Panc1 (cell line): Measurements from ENCODE around the gene SH3PXD2A. TPM values are rescaled to one million over a fixed set of nuclear protein-coding genes. Genes with fewer than 3 reads are reported as not detected.
A peak's percentile ranks its signal among the peaks of the same experiment; 100 is the strongest.

Experiments
- ATAC-seq: fragments of 200-7000 bp; cut with Tn5 transposase; 2 replicates; pipeline ENCODE4 v1.9.1; 2020; ENCODE audit warnings: mild to moderate bottlenecking, moderate library complexity
- BruUV-seq: library from RNA; stranded (reverse); fragments of 400-500 nt; replicated peaks from 2 replicates; lab custom pipeline; 2021; lab: Mats Ljungman, UMichigan
- CTCF ChIA-PET: fragments of 300-600 bp; sonication (Branson Sonifier 250); formaldehyde crosslinking; loops from one replicate; lab custom pipeline; 2022; ENCODE audit warnings: antibody characterized with exemption; lab: Charles Lee
- POLR2A ChIA-PET: fragments of 300-600 bp; sonication (Branson Sonifier 250); formaldehyde crosslinking; loops from one replicate; lab custom pipeline; 2022; ENCODE audit warnings: antibody characterized with exemption; lab: Charles Lee
- DNase-seq: peaks from one replicate; pipeline ENCODE4 v3.0.0-alpha.2; 2010; ENCODE audit warnings: low read depth, low spot score
- H3K27ac ChIP-seq: 2 replicates; pipeline ENCODE4 v1.5.1; 2011; ENCODE audit warnings: mild to moderate bottlenecking, low read length, inconsistent platforms
- H3K27me3 ChIP-seq: fragments of 200-500 bp; sonication (Bioruptor generic); 2 replicates; pipeline ENCODE4 v1.6.0; 2014; ENCODE audit warnings: low read length, inconsistent platforms; ENCODE audit not compliant: control insufficient read depth, insufficient read depth
- H3K36me3 ChIP-seq: fragments of 200-500 bp; sonication (Bioruptor generic); 2 replicates; pipeline ENCODE4 v1.5.1; 2014; ENCODE audit warnings: inconsistent platforms, mild to moderate bottlenecking, low read length, moderate library complexity; ENCODE audit not compliant: control insufficient read depth, insufficient read depth
- H3K4me1 ChIP-seq: 2 replicates; pipeline ENCODE4 v1.5.1; 2011; ENCODE audit warnings: inconsistent platforms, mild to moderate bottlenecking, low read length, moderate library complexity; ENCODE audit not compliant: control insufficient read depth, insufficient read depth
- H3K4me3 ChIP-seq, 2 experiments: 2 replicates each; pipeline ENCODE4 v1.5.1; 2011 to 2012; ENCODE audit warnings: low read depth in 2 of 2, low read length in 2 of 2, mild to moderate bottlenecking in 2 of 2, inconsistent platforms in 1 of 2, moderate library complexity in 1 of 2
- H3K9me3 ChIP-seq: fragments of 200-500 bp; sonication (Bioruptor generic); 2 replicates; pipeline ENCODE4 v1.5.1; 2014; ENCODE audit warnings: low read depth, mild to moderate bottlenecking, inconsistent platforms, low read length, moderate library complexity; ENCODE audit not compliant: control insufficient read depth, insufficient read depth
- POLR2AphosphoS5 ChIP-seq: IDR thresholded peaks from 2 replicates; pipeline ENCODE4 v1.6.1; 2012; ENCODE audit warnings: mild to moderate bottlenecking, low read depth, low read length, moderate library complexity
- SIN3A ChIP-seq: IDR thresholded peaks from 2 replicates; pipeline ENCODE4 v1.6.1; 2012; ENCODE audit warnings: low read depth, mild to moderate bottlenecking, low read length, moderate library complexity, borderline replicate concordance; ENCODE audit not compliant: insufficient read depth
- TCF7L2 ChIP-seq: IDR thresholded peaks from 2 replicates; pipeline ENCODE4 v1.6.1; 2011; ENCODE audit warnings: mild to moderate bottlenecking, low read depth, low read length, inconsistent platforms
- in situ Hi-C: cut with HindIII; loops from 2 replicates; pipeline ENCODE4 v1.10.0; 2016; ENCODE audit warnings: low sequenced_read_pairs, low pct_unique_long_range_greater_than_20kb
- intact Hi-C: fragments of 100-400 bp; cut with micrococcal nuclease; formaldehyde crosslinking; loops from one replicate; pipeline ENCODE4 v1.10.0; 2022; ENCODE audit not compliant: unreplicated experiment
- total RNA-seq: library from RNA; stranded (reverse); gene quantifications from one replicate; pipeline ENCODE4 v1.2.1, GENCODE V29; 2021; ENCODE audit not compliant: unreplicated experiment
- TF ChIP-seq, protein P1 (sequence below), 2 experiments: IDR thresholded peaks; 2 replicates each; pipeline ENCODE4 v1.6.1; 2011 to 2012; ENCODE audit warnings: low read depth in 2 of 2, control low read depth in 1 of 2, low read length in 1 of 2, mild to moderate bottlenecking in 1 of 2, moderate library complexity in 1 of 2; ENCODE audit not compliant: insufficient read depth in 1 of 2
- TF ChIP-seq, protein P2 (sequence below): fragments of 450-650 bp; IDR thresholded peaks from 2 replicates; pipeline ENCODE4 v1.5.1; 2017; ENCODE audit warnings: mild to moderate bottlenecking

The SH3PXD2A gene
- total RNA-seq, 1 experiment from 2014 or later: 5.7 TPM

GRCh38 chr10:103685880-103686669 lies 169.3 kb downstream of the SH3PXD2A start:
- H3K4me3 ChIP-seq: no peak overlapping the region
- peak; percentile 42 for DNase-seq
- POLR2A ChIA-PET: interaction anchor here (0.6 to 0.7 kb wide), 2 partner anchors 67 to 211 kb away, joined by 3 to 8 read pairs; no protein-coding TSS in a partner anchor

GRCh38 chr10:103683851-103684250 lies 171.5 kb downstream of the SH3PXD2A start:
- POLR2A ChIA-PET: no interaction called here
- ATAC-seq (no peak), DNase-seq (no peak)
- Histone ChIP-seq H3K27me3 (no peaks in the 10 kb centered on the region), H3K36me3 (no peaks in the 10 kb centered on the region), H3K4me3 (no peak overlapping the region), H3K4me1 (no peaks in the 10 kb centered on the region), H3K9me3 (no peaks in the 10 kb centered on the region), H3K27ac (no peak overlapping the region)
- intact Hi-C loops: no loop called here
- in situ Hi-C loops: no loop called here
- CTCF ChIA-PET: no interaction called here
- no TSS peak for BruUV-seq
- TF ChIP-seq, protein P1, sequence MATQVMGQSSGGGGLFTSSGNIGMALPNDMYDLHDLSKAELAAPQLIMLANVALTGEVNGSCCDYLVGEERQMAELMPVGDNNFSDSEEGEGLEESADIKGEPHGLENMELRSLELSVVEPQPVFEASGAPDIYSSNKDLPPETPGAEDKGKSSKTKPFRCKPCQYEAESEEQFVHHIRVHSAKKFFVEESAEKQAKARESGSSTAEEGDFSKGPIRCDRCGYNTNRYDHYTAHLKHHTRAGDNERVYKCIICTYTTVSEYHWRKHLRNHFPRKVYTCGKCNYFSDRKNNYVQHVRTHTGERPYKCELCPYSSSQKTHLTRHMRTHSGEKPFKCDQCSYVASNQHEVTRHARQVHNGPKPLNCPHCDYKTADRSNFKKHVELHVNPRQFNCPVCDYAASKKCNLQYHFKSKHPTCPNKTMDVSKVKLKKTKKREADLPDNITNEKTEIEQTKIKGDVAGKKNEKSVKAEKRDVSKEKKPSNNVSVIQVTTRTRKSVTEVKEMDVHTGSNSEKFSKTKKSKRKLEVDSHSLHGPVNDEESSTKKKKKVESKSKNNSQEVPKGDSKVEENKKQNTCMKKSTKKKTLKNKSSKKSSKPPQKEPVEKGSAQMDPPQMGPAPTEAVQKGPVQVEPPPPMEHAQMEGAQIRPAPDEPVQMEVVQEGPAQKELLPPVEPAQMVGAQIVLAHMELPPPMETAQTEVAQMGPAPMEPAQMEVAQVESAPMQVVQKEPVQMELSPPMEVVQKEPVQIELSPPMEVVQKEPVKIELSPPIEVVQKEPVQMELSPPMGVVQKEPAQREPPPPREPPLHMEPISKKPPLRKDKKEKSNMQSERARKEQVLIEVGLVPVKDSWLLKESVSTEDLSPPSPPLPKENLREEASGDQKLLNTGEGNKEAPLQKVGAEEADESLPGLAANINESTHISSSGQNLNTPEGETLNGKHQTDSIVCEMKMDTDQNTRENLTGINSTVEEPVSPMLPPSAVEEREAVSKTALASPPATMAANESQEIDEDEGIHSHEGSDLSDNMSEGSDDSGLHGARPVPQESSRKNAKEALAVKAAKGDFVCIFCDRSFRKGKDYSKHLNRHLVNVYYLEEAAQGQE (IDR thresholded peaks at IDR 0.05; ENCODE audit: insufficient read depth in 1 of 2, low read depth in 2 of 2, low read length in 1 of 2): no peak
- TF ChIP-seq TCF7L2 (no peak), SIN3A (no peak), POLR2AphosphoS5 (no peak)
- TF ChIP-seq, protein P2, sequence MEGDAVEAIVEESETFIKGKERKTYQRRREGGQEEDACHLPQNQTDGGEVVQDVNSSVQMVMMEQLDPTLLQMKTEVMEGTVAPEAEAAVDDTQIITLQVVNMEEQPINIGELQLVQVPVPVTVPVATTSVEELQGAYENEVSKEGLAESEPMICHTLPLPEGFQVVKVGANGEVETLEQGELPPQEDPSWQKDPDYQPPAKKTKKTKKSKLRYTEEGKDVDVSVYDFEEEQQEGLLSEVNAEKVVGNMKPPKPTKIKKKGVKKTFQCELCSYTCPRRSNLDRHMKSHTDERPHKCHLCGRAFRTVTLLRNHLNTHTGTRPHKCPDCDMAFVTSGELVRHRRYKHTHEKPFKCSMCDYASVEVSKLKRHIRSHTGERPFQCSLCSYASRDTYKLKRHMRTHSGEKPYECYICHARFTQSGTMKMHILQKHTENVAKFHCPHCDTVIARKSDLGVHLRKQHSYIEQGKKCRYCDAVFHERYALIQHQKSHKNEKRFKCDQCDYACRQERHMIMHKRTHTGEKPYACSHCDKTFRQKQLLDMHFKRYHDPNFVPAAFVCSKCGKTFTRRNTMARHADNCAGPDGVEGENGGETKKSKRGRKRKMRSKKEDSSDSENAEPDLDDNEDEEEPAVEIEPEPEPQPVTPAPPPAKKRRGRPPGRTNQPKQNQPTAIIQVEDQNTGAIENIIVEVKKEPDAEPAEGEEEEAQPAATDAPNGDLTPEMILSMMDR: no peak

More at GRCh38 chr10:103685880-103686669, 169.3 kb downstream of the SH3PXD2A start:
- no TSS peak for BruUV-seq
- H3K4me1 ChIP-seq: no peaks in the 10 kb centered on the region
- H3K9me3 ChIP-seq: no peaks in the 10 kb centered on the region
- H3K36me3 ChIP-seq: no peaks in the 10 kb centered on the region
- peak; percentile 90 for ATAC-seq
- no peaks in the 10 kb centered on the region for H3K27me3 ChIP-seq
- no peak for TF ChIP-seq TCF7L2
- TF ChIP-seq, protein P2: peak; percentile 99
- TF ChIP-seq SIN3A: no peak
- CTCF ChIA-PET: interaction anchor here (0.5 to 2.2 kb wide), 14 partner anchors 11 to 193 kb away, joined by 3 to 16 read pairs (median 4); partner anchors contain the start of gene NEURL1
- intact Hi-C loops (loop anchor here (1.0 kb wide), 1 partner anchor 87 kb away; no protein-coding TSS in a partner anchor), in situ Hi-C loops (no loop called here)
- no peak overlapping the region for H3K27ac ChIP-seq
